Right ventricle myocardium superior (tissue), 1 donor: ENCODE data around the gene FIGLA. TPM values are rescaled to one million over a fixed set of nuclear protein-coding genes. Genes with fewer than 3 reads are reported as not detected.

Source experiments
- ATAC-seq: fragments of 200-7000 bp; cut with Tn5 transposase; one replicate; pipeline ENCODE4 v1.9.1; 2020; ENCODE audit warnings: mild to moderate bottlenecking; ENCODE audit not compliant: poor library complexity
- DNase-seq: peaks from one replicate; pipeline ENCODE4 v3.0.0-alpha.2; 2020
- intact Hi-C: fragments of 100-400 bp; cut with DNase I; formaldehyde crosslinking; loops from one replicate; pipeline ENCODE4 v1.11.2; 2022
- long read RNA-seq: library from polyadenylated mRNA; unstranded; transcript quantifications from one replicate; pipeline ENCODE4 v2.0.0, GENCODE V29; 2021
- total RNA-seq: library from RNA; stranded (reverse); fragmentation: NEBNext Ultra II Directional; extraction: Animal tissue kit (Norgen Biotek cat#: 25700); gene quantifications from one replicate; pipeline ENCODE4 v1.2.1, GENCODE V29; 2021
- donor health status: DM: no; HTN: yes; CAD: no; lungs with severe emphysema.

Gene FIGLA
- total RNA-seq = not detected
- long read RNA-seq = 0 reads

GRCh38 chr2:70790136-70790828, at the start of gene FIGLA:
TSS of gene FIGLA (minus strand) at chr2:70790643. CDS start at chr2:70790638, 5 bp downstream.
- intact Hi-C loops = loop anchor here (10.0 kb wide), 1 partner anchor 155 kb away; no protein-coding TSS in a partner anchor
- ATAC-seq (peak; percentile 45), DNase-seq (no peak)

GRCh38 chr2:70837980-70838925, 47.8 kb upstream of the FIGLA start:
- ATAC-seq (no peak), DNase-seq (no peak)
- intact Hi-C loops = no loop called here

- no peak for DNase-seq
- ATAC-seq = no peak
- intact Hi-C loops = no loop called here
Observed at GRCh38 chr2:70835643-70836042, 45.2 kb upstream of the FIGLA start, which contains the start of gene CD207. TSS of gene CD207 (minus strand) at chr2:70835816. CDS start at chr2:70835776, 40 bp downstream.

- intact Hi-C loops = no loop called here
- ATAC-seq (no peak), DNase-seq (no peak)
Observed at GRCh38 chr2:70834881-70835280, 44.4 kb upstream of the FIGLA start.

GRCh38 chr2:70834106-70834505, 43.7 kb upstream of the FIGLA start:
- ATAC-seq = no peak
- intact Hi-C loops = no loop called here
- DNase-seq = no peak

- intact Hi-C loops = no loop called here
- ATAC-seq = no peak
- DNase-seq = no peak
Observed at GRCh38 chr2:70833246-70833645, 42.8 kb upstream of the FIGLA start.

- DNase-seq = no peak
- ATAC-seq = no peak
- intact Hi-C loops = no loop called here
Observed at GRCh38 chr2:70832386-70832785, 41.9 kb upstream of the FIGLA start.

- ATAC-seq (no peak), DNase-seq (no peak)
- intact Hi-C loops = no loop called here
Observed at GRCh38 chr2:70831861-70832260, 41.4 kb upstream of the FIGLA start.

- intact Hi-C loops = no loop called here
- DNase-seq = peak; percentile 56
- ATAC-seq = peak; percentile 47
Observed at GRCh38 chr2:70830366-70830765, 39.9 kb upstream of the FIGLA start.

- intact Hi-C loops = no loop called here
- no peak for DNase-seq
- ATAC-seq = no peak
Observed at GRCh38 chr2:70829916-70830315, 39.5 kb upstream of the FIGLA start.

GRCh38 chr2:70828914-70829824, 38.7 kb upstream of the FIGLA start:
- ATAC-seq = peak; percentile 33
- intact Hi-C loops = no loop called here
- DNase-seq = no peak

GRCh38 chr2:70828115-70828514, 37.7 kb upstream of the FIGLA start:
- intact Hi-C loops = no loop called here
- DNase-seq (no peak), ATAC-seq (no peak)

- DNase-seq = no peak
- no peak for ATAC-seq
- intact Hi-C loops = no loop called here
Observed at GRCh38 chr2:70827388-70827787, 36.9 kb upstream of the FIGLA start.

GRCh38 chr2:70826696-70827350, 36.4 kb upstream of the FIGLA start:
- ATAC-seq = no peak
- no peak for DNase-seq
- intact Hi-C loops = no loop called here

- ATAC-seq (no peak), DNase-seq (no peak)
- intact Hi-C loops = no loop called here
Observed at GRCh38 chr2:70823249-70823648, 32.8 kb upstream of the FIGLA start.

- no peak for DNase-seq
- intact Hi-C loops = no loop called here
- ATAC-seq = no peak
Observed at GRCh38 chr2:70822843-70823242, 32.4 kb upstream of the FIGLA start.

- DNase-seq (no peak), ATAC-seq (no peak)
- intact Hi-C loops = no loop called here
Observed at GRCh38 chr2:70820499-70820898, 30.1 kb upstream of the FIGLA start, which contains the start of gene CLEC4F. TSS of gene CLEC4F (minus strand) at chr2:70820599. CDS start at chr2:70820523, 76 bp downstream.

GRCh38 chr2:70817284-70817954, 27.0 kb upstream of the FIGLA start:
- no peak for ATAC-seq
- intact Hi-C loops = no loop called here
- no peak for DNase-seq
